Small intestine (tissue), 7 donors: ENCODE results near the gene HELB. TPM values are rescaled to one million over a fixed set of nuclear protein-coding genes. Genes with fewer than 3 reads are reported as not detected.

Experiments used
- DNase-seq, 2 donors: peaks; one replicate each; pipeline versions ENCODE4 v3.0.0 to v3.0.0-alpha.2; 2013
- FAIRE-seq: peaks from 2 replicates; lab custom pipeline; 2012; peaks lifted over from hg19 to GRCh38; lab: Jason Lieb, UNC
- H3K27ac ChIP-seq, 3 donors: one replicate each; pipeline ENCODE4 v1.5.1; 2013; ENCODE audit warnings: low read length in 2 of 3, mild to moderate bottlenecking in 2 of 3, control low read depth in 1 of 3, inconsistent platforms in 1 of 3, low read depth in 1 of 3, moderate library complexity in 1 of 3
- H3K27me3 ChIP-seq, 3 donors: one replicate each; pipeline ENCODE4 v1.6.1; 2013; ENCODE audit warnings: low read length in 3 of 3, inconsistent platforms in 1 of 3; ENCODE audit not compliant: control insufficient read depth in 3 of 3, insufficient read depth in 3 of 3
- H3K36me3 ChIP-seq, 3 donors: one replicate each; pipeline ENCODE4 v1.6.1; 2013; ENCODE audit warnings: low read length in 3 of 3, inconsistent platforms in 1 of 3, low read depth in 1 of 3, mild to moderate bottlenecking in 1 of 3, moderate library complexity in 1 of 3; ENCODE audit not compliant: control insufficient read depth in 3 of 3, insufficient read depth in 2 of 3
- H3K4me1 ChIP-seq, 3 donors: one replicate each; pipeline ENCODE4 v1.6.1; 2013; ENCODE audit warnings: low read length in 2 of 3, inconsistent platforms in 1 of 3, low read depth in 1 of 3, mild to moderate bottlenecking in 1 of 3, moderate library complexity in 1 of 3; ENCODE audit not compliant: control insufficient read depth in 3 of 3, insufficient read depth in 2 of 3
- H3K4me3 ChIP-seq, 3 donors: one replicate each; pipeline ENCODE4 v1.5.1; 2013; ENCODE audit warnings: low read length in 3 of 3, control low read depth in 1 of 3, inconsistent platforms in 1 of 3, low read depth in 1 of 3, mild to moderate bottlenecking in 1 of 3, moderate library complexity in 1 of 3
- H3K9me3 ChIP-seq, 2 donors: one replicate each; pipeline ENCODE4 v1.6.1; 2013; ENCODE audit warnings: low read depth in 1 of 2, low read length in 1 of 2; ENCODE audit not compliant: control insufficient read depth in 2 of 2, insufficient read depth in 1 of 2
- WGBS, 3 donors: extraction: QIAGEN DNeasy Blood & Tissue Kit; methylation state at CpG; one replicate each; pipeline ENCODE4 v1.1.7; 2013; 5-methylcytosine and 5-hydroxymethylcytosine counted together
- polyA plus RNA-seq, 4 donors: library from polyadenylated mRNA; stranded (reverse) in 3 of 4; unstranded in 1 of 4; fragments of 200-250 nt in 3 of 4; fragments of 120-200 nt in 1 of 4; gene quantifications; one replicate each; pipeline versions ENCODE4 v1.2.1 to v1.2.3, GENCODE V29; 2013
- donor health status: healthy with polysubstance abuse.
- donor health status: control.
- donor health status: control.
- donor health status: Bipolar disorder and iron deficiency.
- donor health status: healthy.

HELB gene
- polyA plus RNA-seq, 4 donors: 0.27 to 3.9 (median 0.62) TPM

DNA sequence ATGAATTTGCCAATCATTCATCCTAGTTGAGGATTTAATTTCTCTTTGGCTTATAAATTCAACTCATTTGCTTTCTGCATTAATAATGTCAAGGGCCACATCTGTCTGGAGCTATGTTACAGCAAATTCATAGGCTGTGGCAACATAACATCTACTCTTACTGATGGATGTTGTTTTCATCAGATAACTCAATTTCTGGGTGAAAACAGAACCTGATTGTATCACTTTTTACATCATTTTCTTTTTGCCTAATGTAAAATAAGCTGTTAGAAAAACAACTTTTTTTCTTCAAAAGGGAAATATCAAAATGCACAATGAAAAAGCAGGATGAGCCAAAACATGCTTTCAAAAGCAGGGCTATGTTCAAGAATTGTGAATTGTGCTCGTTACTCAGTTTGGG is 73.3 kb downstream of the HELB start:
- Histone ChIP-seq H3K36me3 (peaks cover 0 to 2% (median 0%) of the 10 kb centered on the region in 3 donors), H3K27ac (no peak overlapping the region), H3K27me3 (no peaks in the 10 kb centered on the region), H3K4me3 (no peak overlapping the region), H3K9me3 (no peaks in the 10 kb centered on the region), H3K4me1 (no peaks in the 10 kb centered on the region)
- DNase-seq (no peak), FAIRE-seq (no peak)
- WGBS, 3 donors: 82 to 88% (median 84%) methylated on average over 1 of the region's 1 CpG

DNA sequence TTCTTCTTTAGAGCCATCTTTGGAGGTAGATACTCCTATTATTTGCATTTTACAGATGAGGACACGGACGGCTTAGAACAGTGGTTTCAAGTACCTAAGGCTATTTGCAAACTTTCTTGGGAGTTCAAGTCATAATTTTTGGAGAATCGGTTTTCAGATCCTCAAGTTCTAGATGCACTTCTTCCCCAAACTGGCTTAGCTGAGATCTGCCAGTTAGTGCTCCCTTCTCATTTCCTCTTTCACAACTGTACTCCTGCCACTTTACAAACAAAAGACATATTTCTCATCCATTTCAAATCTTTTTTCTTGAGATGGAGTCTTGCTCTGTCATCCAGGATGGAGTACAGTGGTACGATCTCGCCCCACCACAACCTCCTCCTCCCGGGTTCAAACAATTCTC is 77.3 kb downstream of the HELB start:
- no peaks in the 10 kb centered on the region for H3K4me1 ChIP-seq
- DNase-seq (no peak), FAIRE-seq (no peak)
- H3K36me3 ChIP-seq: no peaks in the 10 kb centered on the region
- no peaks in the 10 kb centered on the region for H3K27me3 ChIP-seq
- H3K4me3 ChIP-seq: no peak overlapping the region
- WGBS, 3 donors: 89 to 97% (median 91%) methylated on average over 6 of the region's 6 CpGs
- H3K9me3 ChIP-seq: no peaks in the 10 kb centered on the region
- H3K27ac ChIP-seq: no peak overlapping the region

DNA sequence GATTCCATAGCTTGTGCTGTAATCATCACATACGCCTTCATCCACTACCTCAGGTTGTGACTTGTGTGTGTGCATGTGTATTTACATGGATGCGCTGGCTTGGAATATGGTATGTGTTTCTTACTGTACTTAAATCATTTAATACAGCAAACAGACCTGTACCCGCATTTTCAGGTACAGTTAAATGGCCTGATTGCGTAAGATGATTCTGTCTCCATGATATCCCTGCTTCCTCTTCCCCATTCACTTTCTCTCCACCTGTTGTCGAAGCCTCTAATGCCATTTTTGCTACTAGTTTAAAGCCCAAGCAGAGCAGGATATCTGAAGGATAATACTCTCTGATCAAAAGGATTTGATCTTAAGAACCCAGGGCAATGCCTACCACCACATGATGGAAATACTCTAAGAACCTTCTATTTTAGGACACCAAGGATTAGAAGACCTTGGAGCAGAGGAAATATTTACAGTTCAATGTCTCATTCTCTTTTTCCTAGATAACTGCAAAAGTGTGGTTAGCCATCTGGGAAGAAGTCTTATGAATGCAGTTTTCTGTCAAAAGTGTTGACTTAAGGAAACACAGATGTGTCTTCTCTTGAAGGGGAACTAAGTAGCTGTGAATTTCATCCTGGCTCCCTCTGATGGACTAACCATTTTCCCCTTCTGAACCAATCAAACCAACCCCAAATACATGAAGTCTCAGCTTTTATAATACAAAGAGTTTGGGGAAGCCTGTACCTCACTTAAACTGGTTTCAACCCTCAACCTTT is 78.7 kb downstream of the HELB start:
- DNase-seq: no peak
- 90 to 94% (median 93%) methylated on average over 5 of the region's 5 CpGs for WGBS, 3 donors
- no peak for FAIRE-seq
- no peaks in the 10 kb centered on the region for H3K4me1 ChIP-seq
- no peaks in the 10 kb centered on the region for H3K36me3 ChIP-seq
- H3K27me3 ChIP-seq: no peaks in the 10 kb centered on the region
- no peaks in the 10 kb centered on the region for H3K9me3 ChIP-seq
- no peak overlapping the region for H3K4me3 ChIP-seq
- no peak overlapping the region for H3K27ac ChIP-seq

DNA sequence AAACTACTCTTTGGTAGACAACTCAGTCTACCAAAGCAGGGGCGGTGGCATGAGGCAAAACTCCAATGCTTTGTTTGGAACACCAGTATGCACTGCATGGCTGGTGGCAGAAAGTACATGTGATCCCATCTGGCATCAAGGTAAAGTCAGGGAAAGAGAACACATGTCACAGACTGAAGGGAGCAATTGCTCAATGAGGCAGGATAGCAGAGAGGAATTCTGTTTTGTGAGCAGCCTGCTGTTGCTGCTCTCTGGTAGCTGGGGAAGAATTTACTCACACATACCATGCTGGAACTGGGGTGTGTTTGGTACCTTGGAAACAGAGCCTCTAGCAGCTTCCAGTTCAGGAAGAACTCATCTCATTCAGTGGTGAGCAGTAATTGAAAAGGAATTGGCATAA is 84.8 kb downstream of the HELB start:
- DNase-seq: no peak
- no peak overlapping the region for H3K27ac ChIP-seq
- no peak for FAIRE-seq
- H3K4me1 ChIP-seq: no peaks in the 10 kb centered on the region
- no peak overlapping the region for H3K4me3 ChIP-seq
- H3K27me3 ChIP-seq: no peaks in the 10 kb centered on the region
- no peaks in the 10 kb centered on the region for H3K9me3 ChIP-seq
- WGBS, 3 donors: 81 to 96% (median 90%) methylated on average over 1 of the region's 1 CpG
- no peaks in the 10 kb centered on the region for H3K36me3 ChIP-seq

Other genes starting within 250 kb of the HELB start
- gene LLPH, start 171.7 kb upstream of the HELB start, polyA plus RNA-seq: 10 to 100 TPM; 18.8 to 29.7 (median 27.4) TPM
- gene TMBIM4, start 132.5 kb upstream of the HELB start, polyA plus RNA-seq: 100 to 1,000 TPM in 2 of 4 donors, 10 to 100 TPM in 2; 45.7 to 165 (median 101) TPM
- gene IRAK3, start 113.3 kb upstream of the HELB start, polyA plus RNA-seq: 1 to 10 TPM in 2 of 4 donors, under 1 TPM in 2; 0.22 to 4.0 (median 1.6) TPM